SK-N-MC (cell line): ENCODE measurements around the gene WASL.

Source experiments
- EZH2 ChIP-seq: fragments of 200-600 bp; sonication (generic); IDR thresholded peaks from one replicate; pipeline ENCODE4 v1.6.1; 2017; ENCODE audit warnings: antibody characterized with exemption
- FOXP2 ChIP-seq: optimal IDR thresholded peaks from 2 replicates; pipeline ENCODE3; 2011; ENCODE audit warnings: mild to moderate bottlenecking, moderate library complexity; ENCODE audit not compliant: insufficient read depth; ENCODE audit errors: extremely low read length, control extremely low read depth
- POLR2AphosphoS5 ChIP-seq: IDR thresholded peaks from 2 replicates; pipeline ENCODE4 v1.6.1; 2012; ENCODE audit warnings: mild to moderate bottlenecking, low read depth, low read length, borderline replicate concordance

GRCh38 chr7:123687161-123687560 is 61.6 kb downstream of the WASL start:
- TF ChIP-seq EZH2 (no peak), POLR2AphosphoS5 (no peak), FOXP2 (no peak)
